Measurements from ENCODE around the gene NFKBIZ.

DNA sequence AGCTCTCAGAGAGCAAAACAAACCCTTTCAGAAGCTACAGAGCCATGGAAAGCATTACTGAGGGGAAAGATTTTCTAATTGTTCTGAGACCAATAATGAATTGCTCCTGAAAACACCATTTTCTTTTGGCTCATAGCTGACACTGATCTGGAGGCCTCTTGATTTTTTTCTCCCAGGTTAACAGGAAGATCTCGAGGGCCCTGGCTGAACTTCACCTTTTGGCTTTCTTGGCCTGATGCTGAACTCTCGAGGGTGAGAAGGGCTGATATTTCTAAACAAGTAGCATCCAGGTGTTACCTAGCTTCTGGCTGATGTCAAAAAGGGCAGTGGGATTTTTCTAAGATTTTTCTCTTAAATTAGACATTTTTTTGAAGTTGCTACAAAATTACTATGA is 19.9 kb upstream of the NFKBIZ start:
- TF ChIP-seq EZH2phosphoT487 (IDR thresholded peaks at IDR 0.05; ENCODE audit: borderline replicate concordance, low read depth) (no peak), POLR2AphosphoS5 (IDR thresholded peaks at IDR 0.05; ENCODE audit: low read depth, low read length) (no peak)

Measured in SK-N-SH (cell line).